HG02623 (cell line): ENCODE measurements around the gene RPTOR.
"Not testable (repeated sequence)": the region's sequence is repeated elsewhere in the genome, so short reads cannot be mapped to it uniquely, and the experiment has no call there.

Source experiments
- ATAC-seq: cut with Tn5 transposase; IDR thresholded peaks from one replicate; pipeline ENCODE4 v1.9.1; 2021; ENCODE audit warnings: moderate library complexity; ENCODE audit not compliant: unreplicated experiment

The RPTOR gene

DNA sequence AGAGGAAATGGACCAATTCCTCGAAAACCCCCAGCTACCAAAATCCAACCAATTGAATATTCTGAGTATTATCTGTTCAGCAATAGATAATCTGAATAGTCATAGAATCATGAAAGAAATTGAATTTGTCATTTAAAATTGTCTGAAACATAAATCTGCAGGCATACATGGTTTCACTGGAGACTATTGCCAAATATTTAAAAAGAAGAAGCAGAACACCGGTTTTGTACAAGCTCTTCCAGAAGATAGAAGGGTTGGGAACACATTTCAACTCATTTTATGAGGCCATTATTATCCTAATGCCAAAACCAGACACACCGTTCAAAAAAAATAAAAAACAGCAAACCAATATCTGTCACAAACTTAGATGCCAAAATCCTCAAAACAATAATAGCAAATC lies 195.5 kb downstream of the RPTOR start:
- no peak for ATAC-seq

DNA sequence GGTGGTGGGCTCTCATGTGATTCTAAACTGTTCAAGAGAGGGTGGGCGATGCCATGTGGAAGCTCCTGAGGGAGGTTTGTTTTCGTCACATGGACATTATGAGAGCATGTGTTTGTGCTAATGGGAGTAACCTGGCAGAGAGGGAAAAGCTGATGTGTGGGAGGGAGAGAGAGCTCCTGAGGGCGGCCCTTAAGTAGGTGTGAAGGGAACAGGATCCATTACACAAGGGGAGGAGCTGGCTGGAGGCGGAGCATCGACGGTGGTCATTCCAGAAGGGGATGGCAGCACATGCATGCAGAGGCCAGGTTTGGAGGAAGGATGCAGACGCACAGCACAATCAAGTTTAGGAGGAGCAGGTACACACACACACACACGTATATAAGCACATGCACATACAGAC lies 197.5 kb downstream of the RPTOR start:
- no peak for ATAC-seq

DNA sequence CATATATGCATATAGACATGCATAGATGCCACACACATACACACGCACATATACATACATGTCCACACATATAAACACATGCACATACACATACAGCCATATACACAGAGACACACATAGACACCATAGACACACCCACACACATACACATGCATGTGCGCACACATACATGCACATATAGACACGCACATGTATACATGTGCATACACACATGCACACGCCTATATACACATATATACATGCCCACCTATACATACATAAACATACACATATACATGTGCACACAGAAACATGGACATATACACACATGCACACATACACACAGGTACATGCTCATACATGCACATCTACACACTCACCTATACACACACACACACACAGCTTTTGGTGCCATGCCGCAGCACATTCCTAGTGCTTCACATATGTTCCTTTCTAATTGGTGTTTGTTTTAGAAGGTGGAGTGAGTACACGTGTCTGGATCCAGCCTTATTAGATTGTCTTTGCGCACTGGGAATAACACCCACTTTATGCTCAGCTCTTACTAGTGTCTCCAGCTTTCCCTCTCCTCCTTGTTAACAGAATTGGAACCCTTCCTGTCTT lies 198.0 kb downstream of the RPTOR start:
- no peak for ATAC-seq

DNA sequence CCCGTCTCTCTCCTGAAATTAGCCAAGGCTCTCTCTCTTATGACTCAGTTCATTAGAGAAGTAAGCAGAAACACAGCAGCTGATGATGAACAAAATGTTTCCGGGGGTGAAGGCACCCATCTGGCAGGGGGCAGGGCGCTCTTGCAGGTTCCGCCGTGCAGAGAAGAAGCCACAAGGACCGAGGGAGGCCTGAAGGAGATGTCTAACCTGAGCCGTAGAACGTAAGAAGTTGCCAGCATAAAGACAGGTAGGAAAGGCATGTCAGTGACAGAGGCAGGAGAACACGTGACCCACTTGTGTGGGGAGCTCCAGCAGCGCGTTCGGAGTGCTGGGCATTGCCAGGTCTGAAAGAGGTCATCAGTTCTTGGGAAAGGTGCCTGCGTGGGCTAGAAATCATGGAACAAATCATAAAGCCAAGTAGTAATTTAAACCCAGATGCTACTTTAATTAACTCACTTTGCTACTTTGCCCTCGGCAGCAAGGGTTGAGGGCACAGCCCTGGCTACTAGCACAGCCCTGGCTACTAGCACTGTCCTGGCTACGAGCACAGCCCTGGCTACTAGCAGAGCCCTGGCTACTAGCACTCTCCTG lies 198.6 kb downstream of the RPTOR start:
- no peak for ATAC-seq

DNA sequence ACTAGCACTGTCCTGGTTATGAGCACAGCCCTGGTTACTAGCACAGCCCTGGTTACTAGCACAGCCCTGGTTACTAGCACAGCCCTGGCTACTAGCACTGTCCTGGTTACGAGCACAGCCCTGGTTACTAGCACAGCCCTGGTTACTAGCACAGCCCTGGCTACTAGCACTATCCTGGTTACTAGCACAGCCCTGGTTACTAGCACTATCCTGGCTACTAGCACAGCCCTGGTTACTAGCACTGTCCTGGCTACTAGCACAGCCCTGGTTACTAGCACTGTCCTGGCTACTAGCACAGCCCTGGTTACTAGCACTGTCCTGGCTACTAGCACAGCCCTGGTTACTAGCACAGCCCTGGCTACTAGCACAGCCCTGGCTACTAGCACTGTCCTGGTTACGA lies 199.3 kb downstream of the RPTOR start:
- ATAC-seq, result not testable (repeated sequence)

DNA sequence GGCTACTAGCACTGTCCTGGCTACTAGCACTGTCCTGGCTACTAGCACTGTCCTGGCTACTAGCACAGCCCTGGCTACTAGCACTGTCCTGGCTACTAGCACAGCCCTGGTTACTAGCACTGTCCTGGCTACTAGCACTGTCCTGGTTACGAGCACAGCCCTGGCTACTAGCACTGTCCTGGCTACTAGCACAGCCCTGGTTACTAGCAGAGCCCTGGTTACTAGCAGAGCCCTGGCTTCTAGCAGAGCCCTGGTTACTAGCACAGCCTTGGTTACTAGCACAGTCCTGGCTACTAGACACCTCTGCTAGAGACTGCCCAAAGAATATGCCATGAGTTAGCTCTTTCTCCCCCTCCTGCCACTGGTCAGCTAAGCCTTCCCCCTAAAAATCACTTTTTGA lies 200.1 kb downstream of the RPTOR start:
- ATAC-seq, result not testable (repeated sequence)

DNA sequence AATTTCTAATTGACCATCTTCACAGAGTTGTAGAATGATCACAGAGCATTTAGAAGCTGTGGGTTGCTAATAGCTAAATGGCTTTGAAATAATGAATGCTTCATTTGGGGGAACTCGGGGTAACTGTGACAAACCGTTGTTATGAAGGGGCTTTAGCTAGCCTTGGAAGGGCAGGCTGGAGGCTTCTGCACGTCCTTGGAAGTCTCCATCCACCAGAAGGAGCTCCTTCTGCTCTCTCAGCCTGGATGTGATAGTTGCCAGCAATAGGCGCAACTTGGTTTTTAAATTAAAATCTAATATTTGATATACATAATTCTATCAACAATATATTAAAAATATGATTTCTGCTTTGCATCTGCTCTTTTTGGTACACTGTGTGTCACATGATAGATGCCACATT lies 200.5 kb downstream of the RPTOR start:
- no peak for ATAC-seq

DNA sequence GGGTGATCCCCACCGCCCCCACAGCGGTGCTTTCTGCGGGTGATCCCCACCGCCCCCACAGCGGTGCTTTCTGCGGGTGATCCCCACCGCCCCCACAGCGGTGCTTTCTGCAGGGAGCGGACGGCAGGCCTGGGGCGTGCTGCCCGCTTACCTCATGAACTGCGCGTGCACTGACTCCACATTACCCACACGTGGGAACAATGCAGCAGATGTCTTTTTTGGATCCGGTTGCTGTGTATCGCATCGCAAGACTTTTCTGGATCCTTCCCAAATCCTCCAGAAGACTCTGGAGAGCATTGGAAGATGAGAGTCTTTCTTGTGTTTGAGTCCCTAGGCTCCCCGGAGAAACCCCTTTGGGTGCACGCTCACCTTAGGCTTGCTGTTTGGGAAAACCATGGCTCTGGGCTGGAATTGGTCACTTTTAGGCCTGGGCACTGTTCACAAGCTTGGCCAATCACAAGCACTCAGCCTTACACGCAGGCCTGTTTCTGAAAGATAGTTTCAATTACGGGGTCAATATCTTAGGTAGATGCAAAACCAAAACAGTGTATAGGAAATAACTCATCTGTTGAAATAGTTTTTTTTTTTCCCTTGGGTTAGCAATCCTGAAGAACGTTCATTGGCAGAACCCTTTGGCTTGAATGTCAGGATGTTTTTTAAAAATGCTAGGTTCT lies 201.8 kb downstream of the RPTOR start:
- no peak for ATAC-seq

DNA sequence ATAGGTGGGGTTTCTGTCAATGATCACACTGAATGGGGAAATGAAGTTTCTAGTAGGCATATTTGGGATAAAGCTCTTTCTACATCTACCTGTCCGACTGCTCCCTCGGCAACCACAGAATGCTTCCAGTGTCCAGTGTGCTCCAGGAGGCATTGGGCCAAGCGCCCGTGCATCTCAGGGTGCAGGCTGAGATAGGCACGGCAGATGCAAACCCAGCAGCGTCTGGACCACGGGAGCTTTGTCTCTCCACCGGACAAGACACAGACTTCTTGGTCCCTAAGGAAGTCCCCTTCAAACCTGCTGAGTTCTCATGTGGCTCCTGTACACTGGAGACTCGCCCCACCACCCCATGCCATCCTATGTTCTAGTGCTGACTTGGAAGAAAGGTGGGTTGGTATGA lies 202.8 kb downstream of the RPTOR start:
- no peak for ATAC-seq

DNA sequence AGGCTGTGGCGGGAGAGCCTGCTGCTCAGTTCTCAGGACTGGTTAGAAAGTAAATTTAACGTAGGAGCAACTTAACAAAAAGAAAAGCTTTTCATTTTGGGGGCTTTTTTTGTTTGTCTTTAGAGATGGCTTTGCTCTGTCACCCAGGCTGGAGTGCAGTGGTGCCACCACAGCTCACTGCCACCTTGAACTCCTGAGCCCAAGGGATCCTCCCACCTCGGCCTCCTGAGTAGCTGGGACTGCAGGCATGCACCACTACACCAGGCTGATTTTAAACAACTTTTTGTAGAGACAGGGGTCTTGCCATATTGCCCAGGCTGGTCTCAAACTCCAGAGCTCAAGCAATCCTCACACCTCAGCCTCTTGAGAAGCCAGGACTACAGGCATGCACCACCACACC lies 205.0 kb downstream of the RPTOR start:
- ATAC-seq, result no peak

DNA sequence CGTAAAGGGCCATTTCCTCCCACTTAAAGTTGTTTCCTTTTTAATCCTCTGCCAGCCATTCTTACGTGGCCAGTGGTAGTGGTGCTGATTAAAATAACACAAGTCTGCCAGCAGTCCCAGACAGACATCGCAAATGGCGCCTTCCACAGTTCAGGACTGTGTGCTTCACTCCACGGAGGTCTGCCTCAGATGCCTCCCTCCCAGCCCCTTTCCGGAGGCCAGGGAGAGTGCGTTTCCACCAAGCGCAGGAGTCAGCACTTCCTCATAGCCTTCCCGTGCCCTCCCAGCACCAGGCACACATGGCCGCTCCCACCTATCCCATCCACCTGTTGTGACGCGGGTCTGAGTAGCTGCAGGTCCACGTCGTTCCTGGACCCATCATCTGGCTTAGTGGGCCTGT lies 205.6 kb downstream of the RPTOR start:
- ATAC-seq, result no peak

DNA sequence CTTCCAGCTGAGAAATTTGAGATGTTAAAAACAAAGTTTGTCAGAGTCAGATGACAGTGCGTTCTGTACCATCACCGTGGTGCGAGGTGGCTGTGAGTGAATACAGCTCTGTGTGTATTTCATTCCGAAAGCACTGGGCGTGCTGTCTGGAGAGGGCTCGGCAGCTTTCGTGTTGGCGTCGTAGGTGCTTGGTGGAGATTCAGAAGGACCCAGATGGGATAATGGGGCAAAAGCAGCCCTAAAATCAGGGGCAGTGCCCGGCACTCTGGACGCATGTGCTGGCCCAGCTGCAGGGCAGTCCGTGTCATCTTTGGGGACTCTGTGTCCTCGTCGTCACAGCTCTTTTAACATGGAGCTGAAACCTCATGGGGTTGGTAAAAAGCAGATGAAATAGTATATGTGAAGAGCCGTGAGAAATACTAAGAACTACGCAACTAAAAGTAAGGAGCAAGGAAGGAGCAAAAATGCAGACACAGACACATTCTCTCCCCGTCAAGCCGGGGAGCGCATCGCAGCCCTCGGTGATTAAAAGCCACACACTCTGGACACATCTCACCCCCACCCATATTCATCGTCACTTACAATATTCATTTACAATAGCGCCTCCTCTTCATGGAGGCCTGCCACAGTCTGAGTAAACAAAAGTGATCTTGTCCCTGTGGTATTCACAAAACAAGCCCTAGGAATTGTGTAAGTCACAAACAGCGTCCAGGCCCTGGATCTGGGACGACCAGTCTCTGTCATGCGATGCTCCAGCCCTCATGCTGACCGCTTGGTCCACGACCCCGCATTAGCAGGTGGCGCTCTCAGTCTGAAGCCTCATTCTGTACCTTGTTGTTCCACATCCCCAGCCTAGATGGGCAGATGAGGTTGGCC lies 206.7 kb downstream of the RPTOR start:
- no peak for ATAC-seq

DNA sequence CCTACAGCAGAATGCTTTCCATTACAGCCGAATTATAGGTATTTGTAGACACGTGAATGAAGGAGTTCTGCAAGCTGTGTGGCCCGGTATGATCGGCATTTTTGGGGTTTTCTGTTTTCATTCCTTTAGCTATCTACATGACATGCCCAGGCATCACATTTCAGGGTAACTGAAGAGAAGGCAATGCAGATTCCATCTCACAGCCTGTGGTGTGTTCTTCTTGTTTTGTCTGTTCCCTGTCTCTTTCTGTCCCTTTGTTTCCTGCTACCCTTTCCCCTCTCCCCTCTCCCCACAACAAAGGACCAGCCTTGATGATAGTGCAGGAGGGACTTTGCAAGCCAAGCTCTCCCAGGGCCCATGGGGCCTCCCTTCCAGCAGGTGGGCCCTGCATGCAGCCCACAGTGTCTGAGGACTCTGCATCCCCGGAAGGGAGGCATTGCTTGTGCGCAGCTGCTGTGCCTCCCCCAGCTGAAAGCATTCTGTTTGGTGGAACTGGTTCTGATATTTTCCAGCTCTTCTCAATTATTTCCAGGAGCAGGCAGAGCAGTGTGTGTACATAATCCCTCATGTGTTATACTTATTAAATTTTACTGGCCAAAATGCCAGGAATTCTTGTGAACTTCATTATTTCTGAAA lies 207.4 kb downstream of the RPTOR start:
- no peak for ATAC-seq

DNA sequence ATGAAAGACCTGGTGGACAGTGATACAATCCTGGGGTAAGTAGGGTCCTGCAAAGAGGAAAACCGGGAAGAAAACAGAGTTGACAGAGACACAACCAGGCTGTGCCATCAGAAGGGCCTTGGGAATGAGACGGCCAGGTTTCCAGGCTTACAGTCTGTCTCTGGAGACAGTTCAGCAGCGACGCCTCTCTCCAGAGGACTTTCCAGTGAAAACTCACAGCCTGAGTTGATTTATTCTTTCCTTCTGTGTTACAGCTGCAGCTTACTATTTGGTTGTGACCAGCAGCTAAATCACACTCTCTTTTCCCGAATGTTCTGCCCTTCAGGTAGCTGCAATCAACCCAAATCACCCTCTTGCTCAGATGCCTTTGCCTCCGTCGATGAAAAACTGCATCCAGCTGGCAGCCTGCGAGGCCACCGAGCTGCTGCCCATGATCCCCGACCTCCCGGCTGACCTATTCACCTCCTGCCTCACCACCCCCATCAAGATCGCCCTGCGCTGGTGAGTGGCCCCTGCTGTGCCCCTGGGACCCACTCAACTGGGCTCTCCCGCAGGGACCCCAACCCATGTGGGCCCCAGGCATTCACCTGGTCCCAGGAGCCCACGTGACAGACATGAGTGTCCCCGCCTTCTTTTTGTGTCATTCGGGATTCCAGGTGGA lies 209.2 kb downstream of the RPTOR start:
- no peak for ATAC-seq

DNA sequence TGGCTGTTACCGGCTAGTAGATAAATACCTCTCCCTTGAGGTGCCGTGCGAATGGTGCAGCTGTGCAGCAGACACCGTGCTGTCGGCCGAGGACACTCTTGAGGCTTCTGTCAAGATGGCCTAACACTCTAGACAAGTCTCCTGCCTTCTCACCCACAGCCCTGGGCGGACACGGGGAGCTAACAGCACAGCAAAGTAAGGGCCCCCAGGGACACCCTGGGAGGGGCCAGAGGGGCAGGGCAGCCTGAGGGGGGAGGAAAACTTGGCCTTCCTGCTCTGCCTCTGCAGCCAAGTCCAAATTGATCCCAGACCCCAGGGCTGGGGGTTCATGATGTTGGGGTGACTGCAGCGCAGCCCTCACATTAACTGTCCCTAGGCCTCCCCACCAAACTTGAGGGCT lies 210.2 kb downstream of the RPTOR start:
- no peak for ATAC-seq

DNA sequence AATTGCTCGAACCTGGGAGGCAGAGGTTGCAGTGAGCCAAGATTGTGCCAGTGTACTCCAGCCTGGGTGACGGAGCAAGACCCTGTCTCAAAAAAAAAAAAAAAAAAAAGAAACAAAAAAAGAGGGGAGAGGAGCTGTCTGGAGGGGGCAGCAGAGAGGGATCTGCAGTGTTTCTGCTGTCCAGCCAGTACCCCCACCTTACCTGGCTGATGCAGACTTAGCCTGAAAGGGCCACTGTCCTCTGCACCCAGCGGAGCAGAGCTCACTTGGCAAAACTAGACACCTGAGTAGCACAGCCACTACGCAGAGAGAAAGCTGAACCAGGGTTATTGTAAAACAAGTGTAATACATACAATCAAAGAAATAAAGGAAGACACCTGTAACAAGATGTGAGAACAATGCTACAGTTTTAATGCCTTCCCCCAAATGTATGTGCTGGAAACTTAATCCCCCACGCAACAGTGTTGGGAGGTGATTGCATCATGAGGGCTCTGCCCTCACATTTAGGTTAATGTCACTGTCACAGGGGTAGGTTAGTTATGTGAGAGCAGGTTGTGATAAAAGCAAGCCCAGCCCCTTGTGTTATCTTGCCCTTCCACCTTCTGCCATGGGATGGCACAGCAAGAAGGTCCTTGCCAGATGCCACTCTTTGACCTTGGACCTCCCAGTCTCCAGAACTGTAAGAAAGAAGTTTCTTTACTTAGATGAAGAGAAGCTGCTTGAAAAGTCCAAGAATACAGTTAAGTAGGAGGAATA lies 211.2 kb downstream of the RPTOR start:
- ATAC-seq, result no peak

DNA sequence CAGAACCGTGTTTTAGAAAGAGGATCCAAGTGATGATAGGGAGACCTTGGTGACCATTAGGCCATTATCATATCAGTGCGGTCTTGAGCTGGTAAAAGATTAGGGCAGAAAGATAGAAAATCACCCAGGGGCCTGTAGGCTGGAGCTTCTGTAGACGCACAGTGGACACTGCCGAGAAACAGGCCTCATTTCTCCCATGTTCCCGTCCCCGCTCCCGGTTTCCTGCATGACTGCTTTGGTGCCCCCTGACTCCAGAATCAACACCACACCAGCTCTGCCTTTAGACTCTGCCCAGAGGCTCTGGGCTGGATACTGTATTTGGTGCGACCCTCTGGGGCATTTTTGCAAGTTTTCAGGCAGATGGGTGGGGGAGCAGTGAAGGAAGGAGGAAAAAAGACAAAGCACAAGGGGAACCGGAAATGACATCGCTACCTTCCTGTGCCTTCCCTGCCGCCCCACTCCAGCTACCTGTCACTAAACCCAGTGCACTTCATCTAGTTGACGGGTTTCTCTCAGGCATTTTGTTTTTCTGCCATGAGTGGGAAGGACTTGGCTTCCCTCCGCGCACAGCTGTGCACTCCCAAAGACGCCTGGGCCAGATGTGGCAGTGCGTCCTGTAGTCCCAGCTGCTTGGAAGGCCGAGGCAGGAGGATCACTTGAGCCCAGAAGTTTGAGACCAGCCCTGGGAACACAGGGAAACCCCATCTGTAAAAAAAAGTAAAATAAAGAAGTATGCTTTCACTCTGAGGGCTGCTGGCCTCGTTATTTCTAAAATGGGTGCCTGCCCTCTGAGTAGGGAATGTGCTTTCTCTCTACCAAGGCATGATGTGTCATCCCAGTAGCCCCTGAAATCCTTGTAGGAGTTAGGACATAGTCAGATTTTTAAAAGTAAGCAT lies 214.1 kb downstream of the RPTOR start:
- ATAC-seq, result no peak

DNA sequence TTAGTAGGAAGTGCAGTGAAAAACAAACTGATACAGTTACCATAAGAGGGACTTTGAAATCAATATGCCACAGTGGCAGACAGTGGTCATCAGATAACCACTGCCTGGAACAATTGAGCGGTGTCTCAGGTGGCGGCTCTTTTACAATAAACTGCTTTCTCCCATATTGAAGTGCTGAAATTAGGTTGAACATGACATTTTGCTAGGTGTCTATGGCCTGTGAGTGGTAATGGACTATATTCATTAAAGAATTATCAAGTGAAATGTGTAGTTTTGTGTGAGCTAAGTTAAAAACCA lies 214.7 kb downstream of the RPTOR start:
- no peak for ATAC-seq

DNA sequence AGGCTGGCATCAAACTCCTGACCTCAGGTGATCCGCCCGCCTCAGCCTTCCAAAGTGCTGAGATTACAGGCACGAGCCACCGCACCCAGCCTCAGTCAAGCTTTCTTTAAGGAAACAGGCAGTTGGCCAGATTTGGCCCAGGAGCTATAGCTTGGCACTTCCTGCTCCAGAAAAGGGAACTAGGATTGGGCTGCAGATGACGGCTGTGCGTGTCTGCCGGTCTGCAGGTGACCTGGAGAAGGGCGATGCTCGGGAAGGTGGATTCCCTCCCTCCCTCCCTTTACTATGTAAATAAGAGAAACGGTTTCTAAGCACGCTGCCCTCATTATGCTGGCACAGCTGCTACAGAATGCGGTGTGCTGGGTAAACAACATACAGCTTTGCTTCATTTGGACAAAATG lies 215.9 kb downstream of the RPTOR start:
- no peak for ATAC-seq
